K562 (cell line): Measurements from ENCODE around the gene SAT1.

Experiments
- ZNF12 ChIP-seq: sonication (generic); formaldehyde crosslinking; IDR thresholded peaks from 2 replicates; pipeline ENCODE4 v1.4.0; 2020; ENCODE audit warnings: mild to moderate bottlenecking, missing genetic modification reagents
- TF ChIP-seq, protein P1 (sequence below), 2 experiments: fragments of 450-650 bp in 1 of 2; sonication (generic) in 1 of 2; formaldehyde crosslinking in 1 of 2; IDR thresholded peaks; 2 replicates each; pipeline versions ENCODE4 v1.7.1 to v1.9.0; 2016 to 2022; ENCODE audit warnings: inconsistent platforms in 1 of 2, mild to moderate bottlenecking in 1 of 2, missing genetic modification reagents in 1 of 2

GRCh38 chrX:23795221-23795620 is 12.2 kb downstream of the SAT1 start:
- TF ChIP-seq ZNF12 (CRISPR knock-in tag): no peak
- TF ChIP-seq, protein P1, sequence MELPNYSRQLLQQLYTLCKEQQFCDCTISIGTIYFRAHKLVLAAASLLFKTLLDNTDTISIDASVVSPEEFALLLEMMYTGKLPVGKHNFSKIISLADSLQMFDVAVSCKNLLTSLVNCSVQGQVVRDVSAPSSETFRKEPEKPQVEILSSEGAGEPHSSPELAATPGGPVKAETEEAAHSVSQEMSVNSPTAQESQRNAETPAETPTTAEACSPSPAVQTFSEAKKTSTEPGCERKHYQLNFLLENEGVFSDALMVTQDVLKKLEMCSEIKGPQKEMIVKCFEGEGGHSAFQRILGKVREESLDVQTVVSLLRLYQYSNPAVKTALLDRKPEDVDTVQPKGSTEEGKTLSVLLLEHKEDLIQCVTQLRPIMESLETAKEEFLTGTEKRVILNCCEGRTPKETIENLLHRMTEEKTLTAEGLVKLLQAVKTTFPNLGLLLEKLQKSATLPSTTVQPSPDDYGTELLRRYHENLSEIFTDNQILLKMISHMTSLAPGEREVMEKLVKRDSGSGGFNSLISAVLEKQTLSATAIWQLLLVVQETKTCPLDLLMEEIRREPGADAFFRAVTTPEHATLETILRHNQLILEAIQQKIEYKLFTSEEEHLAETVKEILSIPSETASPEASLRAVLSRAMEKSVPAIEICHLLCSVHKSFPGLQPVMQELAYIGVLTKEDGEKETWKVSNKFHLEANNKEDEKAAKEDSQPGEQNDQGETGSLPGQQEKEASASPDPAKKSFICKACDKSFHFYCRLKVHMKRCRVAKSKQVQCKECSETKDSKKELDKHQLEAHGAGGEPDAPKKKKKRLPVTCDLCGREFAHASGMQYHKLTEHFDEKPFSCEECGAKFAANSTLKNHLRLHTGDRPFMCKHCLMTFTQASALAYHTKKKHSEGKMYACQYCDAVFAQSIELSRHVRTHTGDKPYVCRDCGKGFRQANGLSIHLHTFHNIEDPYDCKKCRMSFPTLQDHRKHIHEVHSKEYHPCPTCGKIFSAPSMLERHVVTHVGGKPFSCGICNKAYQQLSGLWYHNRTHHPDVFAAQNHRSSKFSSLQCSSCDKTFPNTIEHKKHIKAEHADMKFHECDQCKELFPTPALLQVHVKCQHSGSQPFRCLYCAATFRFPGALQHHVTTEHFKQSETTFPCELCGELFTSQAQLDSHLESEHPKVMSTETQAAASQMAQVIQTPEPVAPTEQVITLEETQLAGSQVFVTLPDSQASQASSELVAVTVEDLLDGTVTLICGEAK (IDR thresholded peaks at IDR 0.05): no peak
- TF ChIP-seq, protein P1 (CRISPR knock-in tag; IDR thresholded peaks at IDR 0.05): no peak
